A549 (cell line): ENCODE results near the gene UTP11.
"Not testable (repeated sequence)": the region's sequence is repeated elsewhere in the genome, so short reads cannot be mapped to it uniquely, and the experiment has no call there.

Experiments
- BHLHE40 ChIP-seq: IDR thresholded peaks from 2 replicates; pipeline ENCODE4 v1.6.1; 2012; ENCODE audit warnings: low read depth, low read length, inconsistent platforms
- CTCF ChIP-seq: fragments of >200 bp; sonication (Bioruptor Twin); formaldehyde crosslinking; IDR thresholded peaks from 3 replicates; pipeline ENCODE4 v1.5.1; 2016
- HMGXB4 ChIP-seq: fragments of 250-450 bp; sonication (Bioruptor Pico); IDR thresholded peaks from 2 replicates; pipeline ENCODE4 v1.5.0; 2021; ENCODE audit warnings: mild to moderate bottlenecking, moderate library complexity, borderline replicate concordance
- KDM5A ChIP-seq: fragments of 200-600 bp; sonication (generic); IDR thresholded peaks from 2 replicates; pipeline ENCODE4 v1.6.1; 2016; ENCODE audit warnings: antibody characterized with exemption, mild to moderate bottlenecking
- MYC ChIP-seq: IDR thresholded peaks from 2 replicates; pipeline ENCODE4 v1.6.1; 2012; ENCODE audit warnings: mild to moderate bottlenecking, inconsistent platforms, low read length, improper control_type of control experiment, borderline replicate concordance
- NR3C1 ChIP-seq: fragments of >200 bp; sonication (Bioruptor Twin); formaldehyde crosslinking; IDR thresholded peaks from 3 replicates; pipeline ENCODE4 v1.6.1; 2017
- POLR2A ChIP-seq: IDR thresholded peaks from 2 replicates; pipeline ENCODE4 v1.6.1; 2012; ENCODE audit warnings: mild to moderate bottlenecking, low read length
- SMC3 ChIP-seq: fragments of >200 bp; sonication (Bioruptor Twin); formaldehyde crosslinking; IDR thresholded peaks from 3 replicates; pipeline ENCODE4 v1.6.1; 2018; ENCODE audit warnings: inconsistent platforms
- TP53 ChIP-seq: fragments of 250-450 bp; sonication (Bioruptor Pico); IDR thresholded peaks from 2 replicates; pipeline ENCODE4 v1.5.0; 2021; ENCODE audit warnings: mild to moderate bottlenecking, moderate library complexity

- not testable (repeated sequence) for TF ChIP-seq TP53 (CRISPR knock-in tag); MYC; POLR2A; BHLHE40; HMGXB4 (CRISPR knock-in tag); CTCF; SMC3; KDM5A; NR3C1
These were observed 20.5 kb downstream of the UTP11 start for GRCh38 chr1:38032992-38033391.
